ENCODE data around the gene ARMC6. TPM values are rescaled to one million over a fixed set of nuclear protein-coding genes. Genes with fewer than 3 reads are reported as not detected.

ARMC6 gene
- total RNA-seq, 4 donors from 2014 or later: 12.0 to 32.3 (median 15.6) TPM

- TF ChIP-seq CTCF (IDR thresholded peaks at IDR 0.05): no peak
- TF ChIP-seq POLR2A (IDR thresholded peaks at IDR 0.05): no peak
- Histone ChIP-seq H3K9me3 (no peaks in the 10 kb centered on the region), H3K4me1 (no peaks in the 10 kb centered on the region), H3K36me3 (no peaks in the 10 kb centered on the region), H3K27me3 (no peaks in the 10 kb centered on the region), H3K27ac (no peak overlapping the region), H3K4me3 (no peak overlapping the region)
- DNase-seq: no peak
- intact Hi-C loops (cut with DNase I; ENCODE audit: low total_unique reads): no loop called here
Observed at GRCh38 chr19:19043881-19044280, 10.5 kb downstream of the ARMC6 start.

- no peak overlapping the region for H3K27ac ChIP-seq
- TF ChIP-seq POLR2A (IDR thresholded peaks at IDR 0.05) (no peak), CTCF (IDR thresholded peaks at IDR 0.05) (no peak)
- no peaks in the 10 kb centered on the region for H3K9me3 ChIP-seq
- H3K27me3 ChIP-seq: no peaks in the 10 kb centered on the region
- H3K36me3 ChIP-seq: no peaks in the 10 kb centered on the region
- H3K4me1 ChIP-seq: no peaks in the 10 kb centered on the region
- DNase-seq: no peak
- H3K4me3 ChIP-seq: no peak overlapping the region
- intact Hi-C loops (cut with DNase I; ENCODE audit: low total_unique reads): no loop called here
Observed at GRCh38 chr19:19049406-19049805, 16.0 kb downstream of the ARMC6 start.

GRCh38 chr19:19050104-19050503 is 16.7 kb downstream of the ARMC6 start:
- DNase-seq: no peak
- Histone ChIP-seq H3K27ac (no peak overlapping the region), H3K27me3 (no peaks in the 10 kb centered on the region), H3K9me3 (no peaks in the 10 kb centered on the region), H3K4me1 (no peaks in the 10 kb centered on the region), H3K4me3 (no peak overlapping the region), H3K36me3 (no peaks in the 10 kb centered on the region)
- TF ChIP-seq POLR2A (IDR thresholded peaks at IDR 0.05) (no peak), CTCF (IDR thresholded peaks at IDR 0.05) (no peak)
- intact Hi-C loops (cut with DNase I; ENCODE audit: low total_unique reads): no loop called here

GRCh38 chr19:19050731-19051130 is 17.3 kb downstream of the ARMC6 start:
- no peaks in the 10 kb centered on the region for H3K27me3 ChIP-seq
- intact Hi-C loops (cut with DNase I; ENCODE audit: low total_unique reads): no loop called here
- H3K9me3 ChIP-seq: no peaks in the 10 kb centered on the region
- H3K4me3 ChIP-seq: no peak overlapping the region
- no peak for DNase-seq
- no peak overlapping the region for H3K27ac ChIP-seq
- H3K36me3 ChIP-seq: no peaks in the 10 kb centered on the region
- no peaks in the 10 kb centered on the region for H3K4me1 ChIP-seq
- TF ChIP-seq CTCF (IDR thresholded peaks at IDR 0.05) (no peak), POLR2A (IDR thresholded peaks at IDR 0.05) (no peak)

- no peak for DNase-seq
- Histone ChIP-seq H3K9me3 (no peaks in the 10 kb centered on the region), H3K27me3 (no peaks in the 10 kb centered on the region), H3K4me1 (no peaks in the 10 kb centered on the region), H3K36me3 (no peaks in the 10 kb centered on the region), H3K4me3 (no peak overlapping the region), H3K27ac (no peak overlapping the region)
- no peak for TF ChIP-seq CTCF (IDR thresholded peaks at IDR 0.05)
- TF ChIP-seq POLR2A (IDR thresholded peaks at IDR 0.05): no peak
- intact Hi-C loops (cut with DNase I; ENCODE audit: low total_unique reads): no loop called here
Observed at GRCh38 chr19:19051478-19052213, 18.2 kb downstream of the ARMC6 start.

Data from uterus (tissue), 4 donors.